HL-60 (cell line): ENCODE measurements around the gene SRSF5.

Experiments used
- DNase-seq, 2 experiments: peaks; one replicate each; pipeline ENCODE4 v3.0.0-alpha.2; 2010 to 2020; ENCODE audit warnings: low read depth in 1 of 2, low spot score in 1 of 2
- H3K27ac ChIP-seq: fragments of 250-450 bp; sonication (Bioruptor Pico); replicated peaks from 2 replicates; pipeline ENCODE4 v1.5.1; 2020; ENCODE audit warnings: mild to moderate bottlenecking, moderate library complexity
- H3K27me3 ChIP-seq: fragments of 250-450 bp; sonication (Bioruptor Pico); 2 replicates; pipeline ENCODE4 v1.5.1; 2021; ENCODE audit warnings: mild to moderate bottlenecking, moderate library complexity; ENCODE audit not compliant: insufficient read depth, poor library complexity, severe bottlenecking
- H3K4me3 ChIP-seq: replicated peaks from 2 replicates; pipeline ENCODE4 v1.5.1; 2011; ENCODE audit warnings: mild to moderate bottlenecking, control low read depth, low read length; ENCODE audit not compliant: insufficient read depth
- GABPA ChIP-seq: IDR thresholded peaks from 2 replicates; pipeline ENCODE4 v1.6.1; 2012; ENCODE audit warnings: low read depth
- POLR2AphosphoS5 ChIP-seq: IDR thresholded peaks from 2 replicates; pipeline ENCODE4 v1.6.1; 2012; ENCODE audit warnings: low read depth
- SPI1 ChIP-seq: IDR thresholded peaks from 2 replicates; pipeline ENCODE4 v1.6.1; 2012; ENCODE audit warnings: low read depth, mild to moderate bottlenecking, borderline replicate concordance
- TF ChIP-seq, protein P1 (sequence below): IDR thresholded peaks from one replicate; pipeline ENCODE4 v1.5.1; 2011; ENCODE audit warnings: low read length, control low read depth, inconsistent platforms; ENCODE audit not compliant: insufficient read depth
- TF ChIP-seq, protein P2 (sequence below): IDR thresholded peaks from 2 replicates; pipeline ENCODE4 v1.6.1; 2012; ENCODE audit warnings: low read depth; ENCODE audit not compliant: insufficient replicate concordance

Gene SRSF5

DNA sequence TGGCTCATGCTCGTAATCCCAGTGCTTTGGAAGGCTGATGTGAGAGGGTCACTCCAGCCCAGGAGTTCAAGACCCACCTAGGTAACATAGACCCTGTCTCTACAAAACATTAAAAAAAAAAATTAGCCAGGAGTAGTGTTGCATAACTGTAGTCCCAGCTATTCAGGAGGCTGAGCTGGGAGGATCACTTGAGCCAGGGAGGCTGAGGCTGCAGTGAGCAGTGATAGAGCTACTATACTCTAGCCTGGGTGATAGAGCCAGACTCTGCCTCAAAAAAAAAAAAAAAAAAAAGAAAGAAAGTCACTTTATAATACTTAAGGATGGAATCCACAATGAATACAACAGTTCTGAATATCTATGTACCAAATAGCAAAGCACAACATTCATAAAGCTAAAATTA lies 40.2 kb downstream of the SRSF5 start:
- no peaks in the 10 kb centered on the region for H3K27me3 ChIP-seq
- no peak for DNase-seq

DNA sequence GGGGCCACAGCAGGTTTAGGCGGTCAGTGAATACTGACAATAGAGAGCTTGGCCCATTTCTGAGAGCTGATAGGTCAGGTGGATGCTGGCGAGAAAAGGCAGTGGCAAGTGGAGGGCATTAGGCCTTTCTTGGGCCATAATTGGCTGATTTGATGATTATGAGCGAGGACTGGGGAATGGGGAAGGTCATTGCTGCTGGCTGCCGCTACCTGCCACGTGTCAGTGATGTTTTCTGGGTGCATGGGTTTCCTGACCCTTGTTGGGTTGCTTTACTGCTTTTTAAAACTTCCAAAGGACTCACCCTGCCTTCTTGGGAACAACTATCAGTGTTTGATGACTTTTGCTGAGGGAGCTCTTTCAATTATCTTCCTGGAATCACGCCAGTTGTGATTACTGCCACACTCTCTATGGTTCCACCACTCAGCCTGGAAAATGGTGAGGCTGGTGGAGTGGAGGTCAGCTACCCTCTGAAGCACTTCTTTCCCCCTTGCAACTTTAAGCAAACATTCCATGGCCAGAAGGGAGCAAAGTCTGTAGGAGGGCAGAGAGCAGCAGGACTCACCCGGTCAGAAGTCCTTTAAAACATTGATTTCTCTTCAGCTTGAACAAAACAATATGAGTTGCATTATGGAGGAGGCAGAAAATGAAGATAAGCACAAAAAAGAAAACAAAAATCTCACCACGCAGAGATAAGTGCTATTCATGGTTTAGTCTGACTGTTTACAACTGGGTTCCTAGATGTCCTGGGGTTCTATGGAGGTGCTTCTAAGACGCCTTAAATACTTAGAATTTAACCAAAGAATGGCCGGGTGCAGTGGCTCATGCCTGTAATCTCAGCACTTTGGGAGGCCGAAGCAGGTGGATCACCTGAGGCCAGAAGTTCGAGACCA lies 42.2 kb downstream of the SRSF5 start:
- no peak overlapping the region for H3K27ac ChIP-seq
- DNase-seq = no peak
- TF ChIP-seq SPI1 (no peak), GABPA (no peak), POLR2AphosphoS5 (no peak)
- TF ChIP-seq, protein P1, sequence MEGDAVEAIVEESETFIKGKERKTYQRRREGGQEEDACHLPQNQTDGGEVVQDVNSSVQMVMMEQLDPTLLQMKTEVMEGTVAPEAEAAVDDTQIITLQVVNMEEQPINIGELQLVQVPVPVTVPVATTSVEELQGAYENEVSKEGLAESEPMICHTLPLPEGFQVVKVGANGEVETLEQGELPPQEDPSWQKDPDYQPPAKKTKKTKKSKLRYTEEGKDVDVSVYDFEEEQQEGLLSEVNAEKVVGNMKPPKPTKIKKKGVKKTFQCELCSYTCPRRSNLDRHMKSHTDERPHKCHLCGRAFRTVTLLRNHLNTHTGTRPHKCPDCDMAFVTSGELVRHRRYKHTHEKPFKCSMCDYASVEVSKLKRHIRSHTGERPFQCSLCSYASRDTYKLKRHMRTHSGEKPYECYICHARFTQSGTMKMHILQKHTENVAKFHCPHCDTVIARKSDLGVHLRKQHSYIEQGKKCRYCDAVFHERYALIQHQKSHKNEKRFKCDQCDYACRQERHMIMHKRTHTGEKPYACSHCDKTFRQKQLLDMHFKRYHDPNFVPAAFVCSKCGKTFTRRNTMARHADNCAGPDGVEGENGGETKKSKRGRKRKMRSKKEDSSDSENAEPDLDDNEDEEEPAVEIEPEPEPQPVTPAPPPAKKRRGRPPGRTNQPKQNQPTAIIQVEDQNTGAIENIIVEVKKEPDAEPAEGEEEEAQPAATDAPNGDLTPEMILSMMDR = no peak
- TF ChIP-seq, protein P2, sequence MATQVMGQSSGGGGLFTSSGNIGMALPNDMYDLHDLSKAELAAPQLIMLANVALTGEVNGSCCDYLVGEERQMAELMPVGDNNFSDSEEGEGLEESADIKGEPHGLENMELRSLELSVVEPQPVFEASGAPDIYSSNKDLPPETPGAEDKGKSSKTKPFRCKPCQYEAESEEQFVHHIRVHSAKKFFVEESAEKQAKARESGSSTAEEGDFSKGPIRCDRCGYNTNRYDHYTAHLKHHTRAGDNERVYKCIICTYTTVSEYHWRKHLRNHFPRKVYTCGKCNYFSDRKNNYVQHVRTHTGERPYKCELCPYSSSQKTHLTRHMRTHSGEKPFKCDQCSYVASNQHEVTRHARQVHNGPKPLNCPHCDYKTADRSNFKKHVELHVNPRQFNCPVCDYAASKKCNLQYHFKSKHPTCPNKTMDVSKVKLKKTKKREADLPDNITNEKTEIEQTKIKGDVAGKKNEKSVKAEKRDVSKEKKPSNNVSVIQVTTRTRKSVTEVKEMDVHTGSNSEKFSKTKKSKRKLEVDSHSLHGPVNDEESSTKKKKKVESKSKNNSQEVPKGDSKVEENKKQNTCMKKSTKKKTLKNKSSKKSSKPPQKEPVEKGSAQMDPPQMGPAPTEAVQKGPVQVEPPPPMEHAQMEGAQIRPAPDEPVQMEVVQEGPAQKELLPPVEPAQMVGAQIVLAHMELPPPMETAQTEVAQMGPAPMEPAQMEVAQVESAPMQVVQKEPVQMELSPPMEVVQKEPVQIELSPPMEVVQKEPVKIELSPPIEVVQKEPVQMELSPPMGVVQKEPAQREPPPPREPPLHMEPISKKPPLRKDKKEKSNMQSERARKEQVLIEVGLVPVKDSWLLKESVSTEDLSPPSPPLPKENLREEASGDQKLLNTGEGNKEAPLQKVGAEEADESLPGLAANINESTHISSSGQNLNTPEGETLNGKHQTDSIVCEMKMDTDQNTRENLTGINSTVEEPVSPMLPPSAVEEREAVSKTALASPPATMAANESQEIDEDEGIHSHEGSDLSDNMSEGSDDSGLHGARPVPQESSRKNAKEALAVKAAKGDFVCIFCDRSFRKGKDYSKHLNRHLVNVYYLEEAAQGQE = no peak
- H3K27me3 ChIP-seq = no peaks in the 10 kb centered on the region
- no peak overlapping the region for H3K4me3 ChIP-seq

More for the DNA sequence above, 40.2 kb downstream of the SRSF5 start:
- H3K27ac ChIP-seq = no peak overlapping the region
- no peak overlapping the region for H3K4me3 ChIP-seq
- TF ChIP-seq POLR2AphosphoS5 (no peak), GABPA (no peak)
- TF ChIP-seq, protein P2 = no peak
- TF ChIP-seq, protein P1 = no peak

DNA sequence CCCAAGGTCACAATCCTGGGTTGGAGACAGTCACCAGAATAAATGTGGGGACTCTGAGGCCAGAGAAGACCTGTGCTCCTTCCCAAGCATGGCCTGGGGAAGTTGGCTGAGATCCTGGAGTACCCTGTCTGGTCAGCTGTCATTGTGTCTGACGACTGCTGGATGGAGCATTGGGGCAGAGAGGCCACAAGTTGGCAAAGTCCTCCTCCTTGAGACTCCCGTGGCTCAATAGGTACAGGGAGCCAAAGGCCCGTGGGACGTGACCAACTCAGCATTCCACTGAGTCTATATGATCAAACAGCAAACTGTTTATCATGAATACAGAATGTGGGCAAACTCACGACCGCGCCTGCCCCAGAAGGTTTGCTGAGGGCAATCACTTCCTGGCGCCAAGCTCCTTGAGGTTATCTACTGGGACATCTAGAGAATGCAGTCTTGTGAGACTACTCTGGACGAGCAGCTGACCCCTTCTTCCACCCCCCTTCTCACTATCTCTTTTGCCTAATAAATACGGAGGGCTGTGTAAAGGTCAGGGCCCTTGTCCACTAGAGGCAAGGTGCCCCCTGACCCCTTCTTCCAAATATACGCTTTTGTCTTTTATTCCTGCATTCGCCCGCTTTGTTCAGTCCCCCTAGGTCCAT lies 44.4 kb downstream of the SRSF5 start:
- no peak overlapping the region for H3K4me3 ChIP-seq

More for the DNA sequence above, 44.4 kb downstream of the SRSF5 start:
- no peak for DNase-seq
- H3K27me3 ChIP-seq = no peaks in the 10 kb centered on the region
- H3K27ac ChIP-seq = no peak overlapping the region
- TF ChIP-seq POLR2AphosphoS5 (no peak), GABPA (no peak), SPI1 (no peak)
- TF ChIP-seq, protein P2 = no peak
- TF ChIP-seq, protein P1 = no peak
